ENCODE data around the gene CDC42BPA. TPM values are rescaled to one million over a fixed set of nuclear protein-coding genes. Genes with fewer than 3 reads are reported as not detected.
"Not testable (repeated sequence)": the region's sequence is repeated elsewhere in the genome, so short reads cannot be mapped to it uniquely, and the experiment has no call there.

CDC42BPA gene
- total RNA-seq, 3 donors from 2014 or later, result 39.8 to 54.7 (median 46.7) TPM

GRCh38 chr1:227155004-227155403 lies 163.3 kb downstream of the CDC42BPA start:
- TF ChIP-seq POLR2AphosphoS5 (IDR thresholded peaks at IDR 0.05) (no peak), POLR2A (IDR thresholded peaks at IDR 0.05) (no peak), CTCF (IDR thresholded peaks at IDR 0.05) (no peak)
- Histone ChIP-seq H3K9me3 (no peaks in the 10 kb centered on the region), H3K27me3 (no peaks in the 10 kb centered on the region), H3K4me3 (no peak overlapping the region), H3K27ac (no peak overlapping the region), H3K36me3 (no peaks in the 10 kb centered on the region), H3K4me1 (no peaks in the 10 kb centered on the region)
- DNase-seq (ENCODE audit: low spot score in 2 of 2), result no peak
- intact Hi-C loops (cut with DNase I; ENCODE audit: low total_unique reads), result no loop called here

DNA sequence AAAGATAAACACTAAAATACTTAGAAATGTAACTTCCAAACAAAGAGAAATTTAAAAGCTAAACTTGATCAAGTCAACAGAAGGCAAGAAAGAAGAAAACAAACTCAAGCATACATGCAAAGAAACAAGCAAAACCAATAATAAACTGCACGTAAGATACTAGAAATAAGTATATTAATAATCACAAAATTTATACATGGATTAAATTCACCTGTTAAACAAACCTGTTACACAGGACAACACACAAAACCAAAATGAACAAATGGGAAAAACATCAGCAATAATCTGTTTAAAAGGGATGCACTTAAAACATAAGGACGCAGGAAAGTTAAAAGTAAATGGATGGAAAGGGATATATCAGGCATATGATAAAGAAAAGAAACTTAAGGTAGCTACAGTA lies 165.8 kb downstream of the CDC42BPA start:
- Histone ChIP-seq H3K27ac (no peak overlapping the region), H3K4me3 (no peak overlapping the region), H3K36me3 (no peaks in the 10 kb centered on the region), H3K27me3 (no peaks in the 10 kb centered on the region), H3K9me3 (no peaks in the 10 kb centered on the region), H3K4me1 (no peaks in the 10 kb centered on the region)
- no peak for DNase-seq (ENCODE audit: low spot score in 2 of 2)
- TF ChIP-seq POLR2A (IDR thresholded peaks at IDR 0.05), result no peak
- no peak for TF ChIP-seq CTCF (IDR thresholded peaks at IDR 0.05)
- TF ChIP-seq POLR2AphosphoS5 (IDR thresholded peaks at IDR 0.05), result no peak
- intact Hi-C loops (cut with DNase I; ENCODE audit: low total_unique reads), result no loop called here

- DNase-seq (ENCODE audit: low spot score in 2 of 2), result no peak
- TF ChIP-seq POLR2AphosphoS5 (IDR thresholded peaks at IDR 0.05) (no peak), POLR2A (IDR thresholded peaks at IDR 0.05) (no peak)
- Histone ChIP-seq H3K9me3 (no peaks in the 10 kb centered on the region), H3K4me1 (no peaks in the 10 kb centered on the region), H3K4me3 (no peak overlapping the region), H3K27me3 (no peaks in the 10 kb centered on the region), H3K36me3 (no peaks in the 10 kb centered on the region), H3K27ac (no peak overlapping the region)
- intact Hi-C loops (cut with DNase I; ENCODE audit: low total_unique reads), result no loop called here
Observed at GRCh38 chr1:227140376-227140775, 177.9 kb downstream of the CDC42BPA start.

GRCh38 chr1:227136210-227136820 lies 182.0 kb downstream of the CDC42BPA start:
- intact Hi-C loops (cut with DNase I; ENCODE audit: low total_unique reads), result loop anchor here (5.0 kb wide), 1 partner anchor 334 kb away; no protein-coding TSS in a partner anchor
- no peak overlapping the region for H3K27ac ChIP-seq
- no peak overlapping the region for H3K4me3 ChIP-seq
- no peak for DNase-seq (ENCODE audit: low spot score in 2 of 2)
- no peaks in the 10 kb centered on the region for H3K27me3 ChIP-seq
- H3K4me1 ChIP-seq, result no peaks in the 10 kb centered on the region
- no peaks in the 10 kb centered on the region for H3K36me3 ChIP-seq
- no peaks in the 10 kb centered on the region for H3K9me3 ChIP-seq
- TF ChIP-seq POLR2AphosphoS5 (IDR thresholded peaks at IDR 0.05) (no peak), POLR2A (IDR thresholded peaks at IDR 0.05) (no peak), CTCF (IDR thresholded peaks at IDR 0.05) (no peak)

DNA sequence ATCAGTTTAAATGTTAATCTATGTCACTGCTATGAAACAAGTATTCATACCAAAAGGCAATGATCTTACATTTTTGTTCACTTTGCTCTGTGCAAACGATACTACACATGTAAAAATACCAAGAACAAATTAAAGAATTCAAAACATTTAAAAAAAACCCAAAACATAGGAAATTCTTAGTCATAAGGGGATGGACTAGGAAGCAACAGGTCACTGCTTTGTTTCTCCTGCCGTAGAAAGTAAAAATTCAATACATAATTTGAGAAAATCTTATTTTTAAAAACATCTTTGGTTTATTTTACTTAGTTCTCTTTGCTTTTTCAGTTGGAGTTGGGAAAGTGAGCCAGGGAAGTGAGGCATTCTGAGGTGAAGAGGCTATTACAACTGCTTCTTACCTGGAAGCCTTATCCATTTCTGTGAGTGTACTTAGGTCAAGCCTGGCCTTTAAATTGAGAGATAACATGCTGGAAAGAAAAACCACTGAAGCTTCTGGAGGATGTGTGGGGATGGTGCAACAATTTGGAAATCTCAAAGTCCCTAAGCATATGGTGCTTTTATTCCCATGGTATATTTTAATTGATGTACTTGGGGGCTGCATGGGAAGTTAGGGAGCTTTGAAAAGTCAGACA lies 183.5 kb downstream of the CDC42BPA start:
- Histone ChIP-seq H3K36me3 (no peaks in the 10 kb centered on the region), H3K27me3 (no peaks in the 10 kb centered on the region), H3K4me1 (no peaks in the 10 kb centered on the region), H3K27ac (no peak overlapping the region), H3K4me3 (no peak overlapping the region), H3K9me3 (no peaks in the 10 kb centered on the region)
- TF ChIP-seq CTCF (IDR thresholded peaks at IDR 0.05) (no peak), POLR2A (IDR thresholded peaks at IDR 0.05) (no peak), POLR2AphosphoS5 (IDR thresholded peaks at IDR 0.05) (no peak)
- DNase-seq (ENCODE audit: low spot score in 2 of 2), result no peak
- intact Hi-C loops (cut with DNase I; ENCODE audit: low total_unique reads), result loop anchor here (5.0 kb wide), 1 partner anchor 332 kb away; no protein-coding TSS in a partner anchor

GRCh38 chr1:227132695-227133094 lies 185.6 kb downstream of the CDC42BPA start:
- H3K4me1 ChIP-seq; intact Hi-C loops (cut with DNase I; ENCODE audit: low total_unique reads): not testable (repeated sequence)

More at GRCh38 chr1:227132695-227133094, 185.6 kb downstream of the CDC42BPA start:
- not testable (repeated sequence) for H3K27me3 ChIP-seq; DNase-seq (ENCODE audit: low spot score in 2 of 2); H3K9me3 ChIP-seq; H3K4me3 ChIP-seq; H3K36me3 ChIP-seq; H3K27ac ChIP-seq
